GM18498 (cell line): ENCODE results near the gene FREY1.

Experiments used
- ATAC-seq: cut with Tn5 transposase; IDR thresholded peaks from one replicate; pipeline ENCODE4 v1.9.1; 2021; ENCODE audit warnings: mild to moderate bottlenecking, moderate library complexity; ENCODE audit not compliant: unreplicated experiment

Gene FREY1

DNA sequence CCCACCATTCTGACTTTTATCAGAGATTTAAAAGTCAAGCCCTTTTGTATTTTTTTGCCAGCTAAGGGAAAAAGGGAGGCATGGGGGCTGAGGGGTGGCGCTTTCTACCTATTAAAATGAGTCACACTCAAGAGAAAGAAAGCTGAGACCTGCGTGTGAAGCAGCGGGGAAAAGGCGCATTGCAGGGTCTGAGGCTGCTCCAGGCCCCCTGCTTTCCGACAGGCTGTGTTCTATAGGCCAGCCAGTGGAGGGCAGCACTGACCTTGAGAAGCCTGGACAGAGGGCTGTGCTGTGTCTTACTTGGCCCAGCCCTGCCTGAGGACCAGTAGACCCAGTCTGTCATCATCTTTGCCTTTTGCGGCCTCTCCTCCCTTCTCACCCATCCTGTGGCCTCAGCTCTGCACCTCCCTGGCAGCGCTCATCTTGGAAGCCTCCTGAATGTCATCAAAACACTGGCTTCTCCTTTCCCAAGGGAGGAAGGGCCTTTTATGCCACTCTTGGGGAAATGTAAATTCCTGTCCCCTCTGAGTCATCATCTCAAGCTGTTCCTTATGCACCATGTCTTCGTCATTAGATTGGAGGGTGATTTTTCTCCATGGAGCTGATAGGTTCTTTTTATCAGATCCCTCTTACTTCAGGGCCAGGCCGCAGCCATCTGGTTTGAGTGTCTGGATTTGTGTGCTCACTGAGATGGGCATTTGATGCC, 34.3 kb downstream of the FREY1 start:
- ATAC-seq = no peak

DNA sequence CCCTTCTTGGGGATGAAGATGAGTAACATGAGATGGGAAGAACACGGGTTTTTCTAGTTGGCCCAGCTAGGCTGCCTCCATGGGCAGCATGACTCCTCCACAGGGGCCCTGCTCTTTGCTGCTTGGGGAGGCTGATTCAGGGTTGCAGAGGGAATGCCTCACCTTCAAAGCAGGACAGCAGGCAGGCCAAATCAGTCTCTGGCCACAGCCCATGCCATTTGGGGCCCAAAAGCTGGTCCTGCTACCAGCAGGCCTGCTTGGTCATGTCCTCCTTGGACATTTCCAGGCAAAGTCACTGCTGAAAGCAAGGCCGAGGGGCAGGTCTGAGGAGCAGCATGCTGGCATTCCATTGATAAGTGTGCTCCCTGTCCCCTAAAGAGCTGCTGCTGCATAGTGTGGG, 35.4 kb downstream of the FREY1 start:
- ATAC-seq = no peak

DNA sequence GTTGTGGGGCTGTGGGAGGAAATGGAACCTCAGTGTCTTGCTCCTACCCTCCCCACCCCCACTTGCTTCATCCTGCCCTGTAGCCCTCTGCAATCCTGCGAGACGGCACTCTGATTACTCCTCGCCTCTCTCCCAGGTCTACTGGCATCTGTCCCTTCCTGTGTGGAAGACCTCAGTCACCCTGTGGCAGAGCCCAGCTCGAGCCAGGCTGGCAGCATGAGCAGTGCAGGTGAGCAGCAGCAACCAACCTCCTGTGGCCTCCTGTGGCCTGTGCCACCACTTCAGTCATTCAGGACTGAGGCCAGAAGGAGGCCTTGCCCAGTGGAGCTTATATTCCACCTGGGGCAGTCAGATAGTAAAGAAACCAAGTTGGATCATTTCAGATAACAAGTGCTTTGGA, 36.4 kb downstream of the FREY1 start:
- ATAC-seq = no peak

DNA sequence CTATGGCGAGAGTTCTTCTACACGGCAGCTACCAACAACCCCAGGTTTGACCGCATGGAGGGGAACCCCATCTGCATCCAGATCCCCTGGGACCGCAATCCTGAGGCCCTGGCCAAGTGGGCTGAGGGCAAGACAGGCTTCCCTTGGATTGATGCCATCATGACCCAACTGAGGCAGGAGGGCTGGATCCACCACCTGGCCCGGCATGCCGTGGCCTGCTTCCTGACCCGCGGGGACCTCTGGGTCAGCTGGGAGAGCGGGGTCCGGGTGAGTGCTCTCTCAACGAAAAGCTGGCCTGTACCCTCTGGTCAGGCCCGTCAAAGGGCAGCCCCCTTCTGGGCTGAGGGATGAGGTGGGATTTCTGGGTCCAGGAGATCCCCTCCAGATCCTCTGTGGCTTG, 37.5 kb downstream of the FREY1 start:
- no peak for ATAC-seq

DNA sequence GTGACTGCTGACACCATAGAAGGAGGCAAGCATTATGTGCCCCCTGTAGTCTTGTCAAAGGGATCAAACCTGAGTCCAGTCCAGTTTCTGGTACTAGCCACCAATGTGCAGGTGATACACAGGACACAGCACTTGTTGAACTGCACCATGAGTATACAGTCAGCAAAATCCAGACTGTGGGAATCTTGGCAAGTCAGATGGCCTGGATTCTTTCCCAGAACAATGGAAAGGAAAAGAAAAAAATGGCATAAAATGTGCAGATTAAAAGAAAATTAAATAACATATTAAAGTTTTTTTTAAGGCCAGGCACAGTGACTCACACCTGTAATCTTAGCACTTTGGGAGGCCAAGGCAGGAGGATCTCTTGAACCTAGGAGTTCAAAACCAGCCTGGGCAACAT, 43.0 kb downstream of the FREY1 start:
- no peak for ATAC-seq

DNA sequence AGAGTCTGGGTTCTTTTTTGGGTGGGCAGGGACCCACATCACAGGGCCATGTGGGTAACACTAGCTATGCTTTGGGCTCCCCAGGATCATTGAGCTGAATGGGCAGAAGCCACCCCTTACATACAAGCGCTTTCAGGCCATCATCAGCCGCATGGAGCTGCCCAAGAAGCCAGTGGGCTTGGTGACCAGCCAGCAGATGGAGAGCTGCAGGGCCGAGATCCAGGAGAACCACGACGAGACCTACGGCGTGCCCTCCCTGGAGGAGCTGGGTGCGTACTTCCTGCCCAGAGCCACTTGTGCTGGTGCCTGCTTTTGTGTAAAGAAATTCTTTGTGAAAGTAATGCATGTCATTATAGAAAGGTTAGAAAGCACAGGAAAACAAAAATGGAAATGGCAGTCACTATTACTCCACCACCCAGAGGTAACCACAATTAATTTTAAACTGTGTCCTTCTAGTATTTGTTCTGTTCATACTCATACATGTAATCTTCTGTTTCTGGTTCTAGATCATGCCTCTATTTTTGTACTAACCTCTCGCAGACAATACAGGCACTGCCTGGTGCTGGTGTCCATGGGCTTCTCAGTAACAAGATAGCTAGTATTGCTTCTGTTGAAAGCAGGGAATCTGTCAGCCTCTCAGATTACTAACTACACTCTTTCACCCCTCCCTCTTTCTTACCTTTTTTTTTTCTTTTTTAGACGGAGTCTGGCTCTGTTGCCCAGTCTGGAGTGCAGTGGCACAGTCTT, 46.1 kb downstream of the FREY1 start:
- no peak for ATAC-seq

DNA sequence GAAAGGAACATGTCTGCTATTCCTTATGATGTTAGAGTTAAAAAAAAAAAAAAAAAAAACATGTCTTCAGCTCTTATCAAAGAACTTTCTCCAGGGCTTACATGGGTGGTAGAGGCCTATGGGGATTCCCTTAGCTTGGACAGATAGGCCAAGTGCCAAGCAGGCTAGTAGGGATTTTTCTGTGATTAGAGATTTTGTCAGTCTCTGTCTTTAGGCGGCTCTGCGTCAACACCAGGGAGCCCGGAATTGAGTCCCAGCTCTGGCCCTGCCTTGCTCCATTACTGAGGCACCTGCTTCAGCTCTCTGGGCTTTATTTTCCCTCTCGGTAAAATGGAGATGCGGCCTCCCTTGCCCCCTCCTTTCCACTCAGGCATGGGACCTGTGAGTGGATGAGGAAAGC, 46.7 kb downstream of the FREY1 start:
- ATAC-seq = no peak

DNA sequence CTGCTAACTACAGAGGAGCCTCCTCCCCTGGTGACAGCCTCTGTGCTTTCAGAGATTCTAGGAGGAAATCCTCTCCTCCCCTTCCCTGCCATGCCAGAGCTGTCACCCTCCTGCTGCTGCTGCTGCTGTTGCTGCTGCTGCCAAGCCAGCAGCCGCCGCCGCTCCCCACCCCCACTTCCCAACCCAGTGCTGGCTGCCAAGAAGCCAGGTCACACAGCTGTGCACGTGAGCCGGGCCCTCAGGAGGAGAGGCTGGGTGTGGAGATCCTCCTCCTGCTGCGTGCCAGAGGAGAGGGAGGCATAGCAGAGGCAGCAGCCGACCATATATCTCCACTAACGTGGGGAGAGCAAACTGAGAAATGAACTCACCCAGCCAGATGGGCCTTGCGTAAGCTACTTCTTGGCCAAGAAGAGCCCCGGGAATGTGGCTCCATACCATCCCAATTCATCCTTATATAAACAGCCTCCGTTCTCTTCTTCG, 47.4 kb downstream of the FREY1 start:
- ATAC-seq = no peak

DNA sequence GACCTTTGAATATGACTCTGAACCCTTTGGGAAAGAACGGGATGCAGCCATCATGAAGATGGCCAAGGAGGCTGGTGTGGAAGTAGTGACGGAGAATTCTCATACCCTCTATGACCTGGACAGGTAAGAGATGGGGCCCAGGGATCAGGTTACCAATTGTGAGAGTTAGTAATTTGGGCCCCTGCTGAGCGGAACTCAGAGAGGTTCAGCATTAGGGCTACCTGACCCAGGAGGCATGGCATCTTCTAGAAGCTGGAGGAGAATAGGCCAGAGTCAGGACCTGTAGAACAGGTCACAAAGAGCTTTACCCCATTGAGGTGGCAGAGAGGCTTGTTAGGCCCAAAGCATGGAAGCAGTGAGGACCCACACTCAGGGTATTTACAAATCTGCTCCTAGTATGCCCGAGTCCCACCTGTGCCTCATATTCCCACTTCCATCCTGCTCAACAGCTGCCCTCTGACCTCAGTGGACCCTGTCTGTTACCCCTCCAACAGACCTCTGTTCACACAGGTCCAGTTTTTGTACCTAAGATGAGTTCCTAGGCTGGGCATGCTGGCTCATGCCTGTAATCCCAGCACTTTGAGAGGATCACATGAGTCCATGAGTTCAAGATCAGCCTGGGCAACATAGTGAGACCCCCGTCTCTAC, 48.2 kb downstream of the FREY1 start:
- no peak for ATAC-seq

DNA sequence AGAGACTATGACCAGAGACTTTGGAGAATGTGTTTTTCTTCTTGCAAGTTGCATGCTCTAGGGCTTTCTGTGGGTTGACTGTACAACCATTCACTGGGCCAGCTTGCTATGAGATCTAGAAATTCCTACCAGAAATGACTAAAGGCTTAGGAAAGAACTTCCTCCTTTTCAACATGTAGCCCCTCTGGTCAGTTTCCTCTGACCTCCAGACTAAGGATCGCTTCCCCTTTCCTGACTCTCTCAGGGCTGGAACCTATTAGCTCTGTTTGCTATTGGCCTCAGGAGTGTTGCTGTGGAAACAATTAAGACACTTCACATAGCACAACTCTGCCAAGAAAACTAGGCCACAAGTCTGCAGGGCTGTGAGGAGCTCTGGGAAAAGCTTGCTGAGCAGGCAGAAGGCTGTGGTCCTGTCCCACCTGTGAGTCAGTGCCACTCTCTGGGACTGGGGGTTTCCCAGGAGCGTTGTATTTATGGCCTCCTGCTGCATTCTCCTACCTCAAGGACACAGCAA, 49.1 kb downstream of the FREY1 start:
- no peak for ATAC-seq
